Neural cell (in vitro differentiated cells): ENCODE measurements around the gene TCF25. TPM values are rescaled to one million over a fixed set of nuclear protein-coding genes. Genes with fewer than 3 reads are reported as not detected.

Source experiments
- H2AFZ ChIP-seq: fragments of 200-600, 300-800 bp; sonication (generic), shearing (Covaris generic); 2 replicates; pipeline ENCODE4 v1.6.0; 2014; ENCODE audit warnings: low read depth, mild to moderate bottlenecking, antibody characterized with exemption, low read length, moderate library complexity
- H3F3A ChIP-seq: fragments of 200-600 bp; shearing (Covaris generic); 2 replicates; pipeline ENCODE4 v1.6.1; 2016; ENCODE audit warnings: mild to moderate bottlenecking, moderate library complexity, mixed read lengths, antibody characterized with exemption, low read length; ENCODE audit not compliant: insufficient read depth, poor library complexity, severe bottlenecking
- H3K27ac ChIP-seq: fragments of 200-600, 300-800 bp; sonication (generic), shearing (Covaris generic); 2 replicates; pipeline ENCODE4 v1.5.1; 2014; ENCODE audit warnings: mild to moderate bottlenecking, low read length, moderate library complexity
- H3K27me3 ChIP-seq: fragments of 300-800, 200-600 bp; sonication (generic), shearing (Covaris generic); 2 replicates; pipeline ENCODE4 v1.6.0; 2014; ENCODE audit warnings: mild to moderate bottlenecking, low read depth, low read length, moderate library complexity; ENCODE audit not compliant: insufficient read depth
- H3K36me3 ChIP-seq: fragments of 300-800, 200-600 bp; sonication (generic), shearing (Covaris generic); 2 replicates; pipeline ENCODE4 v1.5.1; 2014; ENCODE audit warnings: mild to moderate bottlenecking, antibody characterized with exemption, low read length, moderate library complexity; ENCODE audit not compliant: insufficient read depth
- H3K4me2 ChIP-seq: fragments of 300-800, 200-600 bp; sonication (generic), shearing (Covaris generic); 2 replicates; pipeline ENCODE4 v1.6.0; 2014; ENCODE audit warnings: mild to moderate bottlenecking, low read length
- H3K4me3 ChIP-seq: fragments of 300-800, 200-600 bp; sonication (generic), shearing (Covaris generic); 2 replicates; pipeline ENCODE4 v1.5.1; 2014; ENCODE audit warnings: mild to moderate bottlenecking, low read length, moderate library complexity
- H3K79me2 ChIP-seq: fragments of 200-600 bp; shearing (Covaris generic); replicated peaks from 2 replicates; pipeline ENCODE4 v1.6.0; 2014; ENCODE audit warnings: mild to moderate bottlenecking, low read length, moderate library complexity; ENCODE audit not compliant: insufficient read depth
- H3K9ac ChIP-seq: fragments of 300-800, 200-600 bp; sonication (generic), shearing (Covaris generic); 2 replicates; pipeline ENCODE4 v1.6.1; 2016; ENCODE audit warnings: mild to moderate bottlenecking, low read length, mixed read lengths
- H3K9me2 ChIP-seq: fragments of 200-600 bp; shearing (Covaris generic); 2 replicates; pipeline ENCODE4 v1.6.1; 2016; ENCODE audit warnings: mild to moderate bottlenecking, low read length, mixed read lengths; ENCODE audit not compliant: insufficient read depth
- H3K9me3 ChIP-seq: fragments of 200-600, 300-800 bp; sonication (generic), shearing (Covaris generic); 2 replicates; pipeline ENCODE4 v1.6.1; 2016; ENCODE audit warnings: mild to moderate bottlenecking, mixed run types, low read length, moderate library complexity, mixed read lengths
- H4K20me1 ChIP-seq: fragments of 200-600 bp; shearing (Covaris generic); 2 replicates; pipeline ENCODE4 v1.6.1; 2016; ENCODE audit warnings: mild to moderate bottlenecking, mixed run types; ENCODE audit not compliant: insufficient read depth
- CTCF ChIP-seq: fragments of 450-650 bp; IDR thresholded peaks from 2 replicates; pipeline ENCODE4 v1.5.1; 2014; ENCODE audit warnings: antibody characterized with exemption, mild to moderate bottlenecking, moderate library complexity; ENCODE audit not compliant: poor library complexity, severe bottlenecking
- EP300 ChIP-seq: fragments of 450-650 bp; conservative IDR thresholded peaks from 2 replicates; pipeline ENCODE4 v1.6.1; 2014; ENCODE audit warnings: antibody characterized with exemption, mild to moderate bottlenecking, moderate library complexity; ENCODE audit not compliant: poor library complexity, severe bottlenecking
- EZH2 ChIP-seq: fragments of 200-600, 300-800 bp; shearing (Covaris generic), sonication (generic); IDR thresholded peaks from 2 replicates; pipeline ENCODE4 v1.6.1; 2014; ENCODE audit warnings: antibody characterized with exemption, low read length, borderline replicate concordance, mild to moderate bottlenecking; ENCODE audit not compliant: insufficient read depth, poor library complexity, severe bottlenecking
- MXI1 ChIP-seq: fragments of 450-650 bp; conservative IDR thresholded peaks from 2 replicates; pipeline ENCODE4 v1.6.1; 2014; ENCODE audit warnings: antibody characterized with exemption, mild to moderate bottlenecking; ENCODE audit not compliant: poor library complexity, severe bottlenecking
- POLR2AphosphoS5 ChIP-seq: IDR thresholded peaks from 2 replicates; pipeline ENCODE4 v1.6.1; 2012
- RAD21 ChIP-seq: fragments of 450-650 bp; conservative IDR thresholded peaks from 2 replicates; pipeline ENCODE4 v1.6.1; 2014; ENCODE audit warnings: antibody characterized with exemption, mild to moderate bottlenecking, moderate library complexity
- REST ChIP-seq: IDR thresholded peaks from 2 replicates; pipeline ENCODE4 v1.6.1; 2012; ENCODE audit warnings: borderline replicate concordance
- SMC3 ChIP-seq: fragments of 450-650 bp; conservative IDR thresholded peaks from 2 replicates; pipeline ENCODE4 v1.6.1; 2014; ENCODE audit warnings: antibody characterized with exemption, mild to moderate bottlenecking, moderate library complexity; ENCODE audit not compliant: poor library complexity
- TAF1 ChIP-seq: IDR thresholded peaks from 2 replicates; pipeline ENCODE4 v1.6.1; 2012; ENCODE audit warnings: low read depth
- polyA plus RNA-seq: library from polyadenylated mRNA; depleted of rRNA; stranded (reverse); fragments of >200 nt; gene quantifications from 2 replicates; pipeline ENCODE4 v1.2.3, GENCODE V29; 2014

Gene TCF25
- polyA plus RNA-seq, 1 donor from 2014 or later: 200 TPM

- Histone ChIP-seq H3K27ac (no peak overlapping the region), H3K9me2 (no peaks in the 10 kb centered on the region), H3K79me2 (no peaks in the 10 kb centered on the region), H3F3A (no peaks in the 10 kb centered on the region), H4K20me1 (no peaks in the 10 kb centered on the region), H3K27me3 (no peaks in the 10 kb centered on the region), H3K4me2 (no peak overlapping the region), H3K9ac (no peak overlapping the region), H2AFZ (no peak overlapping the region), H3K36me3 (no peaks in the 10 kb centered on the region), H3K4me3 (peak overlapping the region; percentile 89), H3K9me3 (no peaks in the 10 kb centered on the region)
- TF ChIP-seq CTCF (no peak), RAD21 (no peak), EZH2 (no peak), POLR2AphosphoS5 (no peak), MXI1 (no peak), SMC3 (no peak), TAF1 (no peak), REST (no peak), EP300 (no peak)
Observed at GRCh38 chr16:89826531-89827382, 46.6 kb upstream of the TCF25 start.

- H4K20me1 ChIP-seq: no peaks in the 10 kb centered on the region
- peak overlapping the region; percentile 89 for H3K4me3 ChIP-seq
- peak overlapping the region; percentile 54 for H3K4me2 ChIP-seq
- H3K27me3 ChIP-seq: no peaks in the 10 kb centered on the region
- peak overlapping the region; percentile 93 for H2AFZ ChIP-seq
- no peaks in the 10 kb centered on the region for H3K79me2 ChIP-seq
- H3K9me3 ChIP-seq: no peaks in the 10 kb centered on the region
- peak overlapping the region; percentile 91 for H3K9ac ChIP-seq
- TF ChIP-seq EZH2: no peak
- TF ChIP-seq POLR2AphosphoS5: no peak
- peak; percentile 32 for TF ChIP-seq TAF1
- peak; percentile 42 for TF ChIP-seq REST
- H3K36me3 ChIP-seq: no peaks in the 10 kb centered on the region
- peak overlapping the region; percentile 77 for H3K27ac ChIP-seq
- H3K9me2 ChIP-seq: no peaks in the 10 kb centered on the region
- no peaks in the 10 kb centered on the region for H3F3A ChIP-seq
Observed at GRCh38 chr16:89827383-89828198, 45.8 kb upstream of the TCF25 start.
